IMR-90 (cell line): Measurements from ENCODE around the gene PHOSPHO1. TPM values are rescaled to one million over a fixed set of nuclear protein-coding genes. Genes with fewer than 3 reads are reported as not detected.

ENCODE experiments used
- ATAC-seq: fragments of 200-7000 bp; cut with Tn5 transposase; 2 replicates; pipeline ENCODE4 v1.9.1; 2020; ENCODE audit warnings: low read depth, mild to moderate bottlenecking, moderate library complexity
- BruUV-seq: library from RNA; stranded (reverse); fragments of 400-500 nt; replicated peaks from 2 replicates; lab custom pipeline; 2021; lab: Mats Ljungman, UMichigan
- CTCF ChIA-PET: fragments of 300-600 bp; formaldehyde crosslinking; extraction: SDS; loops from one replicate; lab custom pipeline; 2021; ENCODE audit warnings: antibody characterized with exemption; lab: Yijun Ruan, JAX
- POLR2A ChIA-PET: fragments of 300-600 bp; sonication (Branson Sonifier 250); formaldehyde crosslinking; loops from one replicate; lab custom pipeline; 2022; ENCODE audit warnings: antibody characterized with exemption; ENCODE audit not compliant: unreplicated experiment; lab: Charles Lee
- DNase-seq: peaks from one replicate; pipeline ENCODE4 v3.0.0; 2013
- H2AFZ ChIP-seq: replicated peaks from 2 replicates; pipeline ENCODE3; 2013; ENCODE audit warnings: low read length, mild to moderate bottlenecking; ENCODE audit not compliant: poor library complexity
- H2AK5ac ChIP-seq: 2 replicates; pipeline ENCODE4 v1.6.1; 2013; ENCODE audit warnings: low read depth, low read length, inconsistent platforms
- H2AK9ac ChIP-seq: replicated peaks from 2 replicates; pipeline ENCODE3; 2013; ENCODE audit warnings: mild to moderate bottlenecking, low read depth, low read length, moderate library complexity; ENCODE audit not compliant: poor library complexity
- H2BK120ac ChIP-seq: 2 replicates; pipeline ENCODE4 v1.6.1; 2013; ENCODE audit warnings: low read depth, low read length, inconsistent platforms
- H2BK15ac ChIP-seq: 3 replicates; pipeline ENCODE4 v1.6.1; 2013; ENCODE audit warnings: low read depth, low read length, inconsistent platforms
- H2BK20ac ChIP-seq: 2 replicates; pipeline ENCODE4 v1.6.1; 2013; ENCODE audit warnings: low read depth, mild to moderate bottlenecking, inconsistent platforms, low read length, moderate library complexity
- H2BK5ac ChIP-seq: 2 replicates; pipeline ENCODE4 v1.6.1; 2013; ENCODE audit warnings: mild to moderate bottlenecking, low read depth, low read length, inconsistent platforms; ENCODE audit not compliant: poor library complexity, severe bottlenecking
- H3K14ac ChIP-seq: replicated peaks from 2 replicates; pipeline ENCODE4 v1.6.1; 2013; ENCODE audit warnings: low read depth, low read length, inconsistent platforms
- H3K18ac ChIP-seq: 2 replicates; pipeline ENCODE4 v1.6.1; 2013; ENCODE audit warnings: low read depth, low read length, control low read depth
- H3K23ac ChIP-seq: 2 replicates; pipeline ENCODE4 v1.6.1; 2013; ENCODE audit warnings: low read depth, low read length, inconsistent platforms
- H3K27ac ChIP-seq: 2 replicates; pipeline ENCODE4 v1.5.1; 2013; ENCODE audit warnings: mild to moderate bottlenecking, control low read depth, low read length; ENCODE audit not compliant: insufficient read depth
- H3K27me3 ChIP-seq: 2 replicates; pipeline ENCODE4 v1.6.1; 2013; ENCODE audit warnings: low read length; ENCODE audit not compliant: control insufficient read depth, insufficient read depth
- H3K36me3 ChIP-seq: 2 replicates; pipeline ENCODE4 v1.6.1; 2013; ENCODE audit warnings: low read length, mixed read lengths; ENCODE audit not compliant: control insufficient read depth, insufficient read depth
- H3K4ac ChIP-seq: 2 replicates; pipeline ENCODE4 v1.6.1; 2013; ENCODE audit warnings: low read depth, low read length, inconsistent platforms
- H3K4me1 ChIP-seq: 2 replicates; pipeline ENCODE4 v1.6.1; 2013; ENCODE audit warnings: low read length, mixed read lengths; ENCODE audit not compliant: control insufficient read depth, insufficient read depth
- H3K4me2 ChIP-seq: 2 replicates; pipeline ENCODE4 v1.6.1; 2013; ENCODE audit warnings: low read depth, mild to moderate bottlenecking, control low read depth, low read length, moderate library complexity
- H3K4me3 ChIP-seq: 2 replicates; pipeline ENCODE4 v1.5.1; 2013; ENCODE audit warnings: low read depth, mild to moderate bottlenecking, control low read depth, low read length, moderate library complexity; ENCODE audit not compliant: insufficient read depth
- H3K56ac ChIP-seq: 2 replicates; pipeline ENCODE4 v1.6.1; 2013; ENCODE audit warnings: low read length, inconsistent platforms; ENCODE audit not compliant: insufficient read depth; ENCODE audit errors: extremely low read depth
- H3K79me1 ChIP-seq, 2 experiments: 2 replicates each; pipeline ENCODE4 v1.6.1; 2013; ENCODE audit warnings: low read length in 2 of 2, inconsistent platforms in 1 of 2, low read depth in 1 of 2
- H3K9ac ChIP-seq: 2 replicates; pipeline ENCODE4 v1.6.1; 2013; ENCODE audit warnings: low read depth, low read length, control low read depth
- H3K9me1 ChIP-seq: 2 replicates; pipeline ENCODE4 v1.6.1; 2013; ENCODE audit warnings: low read length, inconsistent platforms; ENCODE audit not compliant: insufficient read depth
- H3K9me3 ChIP-seq: 2 replicates; pipeline ENCODE4 v1.6.1; 2013; ENCODE audit warnings: low read length; ENCODE audit not compliant: control insufficient read depth, insufficient read depth
- H4K20me1 ChIP-seq: 2 replicates; pipeline ENCODE4 v1.6.1; 2013; ENCODE audit warnings: low read length, inconsistent platforms; ENCODE audit not compliant: insufficient read depth
- H4K5ac ChIP-seq: 2 replicates; pipeline ENCODE4 v1.6.1; 2013; ENCODE audit warnings: mild to moderate bottlenecking, low read depth, low read length, control low read depth
- H4K8ac ChIP-seq, 2 experiments: 2 replicates each; pipeline ENCODE4 v1.6.1; 2013; ENCODE audit warnings: low read depth in 2 of 2, low read length in 2 of 2, control low read depth in 1 of 2, inconsistent platforms in 1 of 2
- H4K91ac ChIP-seq: 2 replicates; pipeline ENCODE4 v1.6.1; 2013; ENCODE audit warnings: low read depth, low read length, inconsistent platforms; ENCODE audit not compliant: insufficient read depth
- BHLHE40 ChIP-seq: fragments of 150-350 bp; IDR thresholded peaks from 2 replicates; pipeline ENCODE4 v1.6.1; 2016; ENCODE audit warnings: mild to moderate bottlenecking, low read depth, low read length
- CHD1 ChIP-seq: IDR thresholded peaks from 2 replicates; pipeline ENCODE4 v1.6.1; 2012; ENCODE audit warnings: low read depth, low read length, improper control_type of control experiment
- ELK1 ChIP-seq: fragments of 150-350 bp; IDR thresholded peaks from 2 replicates; pipeline ENCODE4 v1.6.1; 2016; ENCODE audit warnings: low read depth, mild to moderate bottlenecking, low read length, moderate library complexity, borderline replicate concordance
- FOS ChIP-seq: fragments of 150-350 bp; IDR thresholded peaks from 2 replicates; pipeline ENCODE4 v1.6.1; 2016; ENCODE audit warnings: low read depth, low read length
- MAZ ChIP-seq: IDR thresholded peaks from 2 replicates; pipeline ENCODE4 v1.6.1; 2012; ENCODE audit warnings: low read depth, mild to moderate bottlenecking, low read length, improper control_type of control experiment, moderate library complexity, borderline replicate concordance
- MXI1 ChIP-seq: IDR thresholded peaks from 2 replicates; pipeline ENCODE4 v1.6.1; 2012; ENCODE audit warnings: low read depth, mild to moderate bottlenecking, low read length, moderate library complexity, borderline replicate concordance
- POLR2A ChIP-seq: IDR thresholded peaks from 2 replicates; pipeline ENCODE4 v1.6.1; 2012; ENCODE audit warnings: mild to moderate bottlenecking, low read depth, low read length
- RAD21 ChIP-seq: IDR thresholded peaks from 2 replicates; pipeline ENCODE4 v1.6.1; 2012; ENCODE audit warnings: low read length, improper control_type of control experiment
- RCOR1 ChIP-seq: IDR thresholded peaks from 2 replicates; pipeline ENCODE4 v1.6.1; 2012; ENCODE audit warnings: mild to moderate bottlenecking, low read length, improper control_type of control experiment; ENCODE audit not compliant: insufficient replicate concordance
- USF2 ChIP-seq: fragments of 150-350 bp; IDR thresholded peaks from 2 replicates; pipeline ENCODE4 v1.6.1; 2017; ENCODE audit warnings: mild to moderate bottlenecking, antibody characterized with exemption, low read length, low read depth
- WGBS, 2 experiments: methylation state at CpG; one replicate each; pipeline versions ENCODE4 v1.1.5 to v1.1.7; 2013; ENCODE audit warnings: missing lambda C conversion rate in 2 of 2; ENCODE audit not compliant: insufficient read length in 1 of 2; ENCODE audit errors: extremely low coverage in 2 of 2; 5-methylcytosine and 5-hydroxymethylcytosine counted together
- dilution Hi-C: fragments of 300-500 bp; cut with HindIII; formaldehyde crosslinking; loops from one replicate; pipeline ENCODE4 v1.14.3; 2018; ENCODE audit warnings: low sequenced_read_pairs; ENCODE audit not compliant: unreplicated experiment
- in situ Hi-C: fragments of 300-500 bp; cut with MboI; formaldehyde crosslinking; loops from 3 replicates; pipeline ENCODE4 v1.14.3; 2019; ENCODE audit warnings: low sequenced_read_pairs, inconsistent platforms, mixed read lengths
- intact Hi-C: fragments of 100-400 bp; cut with micrococcal nuclease; formaldehyde crosslinking; loops from 2 replicates; pipeline ENCODE4 v1.10.0; 2022
- polyA plus RNA-seq, 3 experiments: library from polyadenylated mRNA; depleted of rRNA; stranded (reverse); fragments of >200 nt; gene quantifications; 2 replicates each; pipeline ENCODE4 v1.2.3, GENCODE V29; 2012; ENCODE audit warnings: low replicate concordance in 1 of 3
- total RNA-seq: library from RNA; depleted of rRNA; stranded (reverse); fragments of >200 nt; gene quantifications from 2 replicates; pipeline ENCODE4 v1.2.3, GENCODE V29; 2012

PHOSPHO1 gene
- total and polyA plus RNA-seq, 2 of the 4 experiments (the other 2 are of a cell fraction), result under 0.01 to 0.48 TPM

GRCh38 chr17:49217651-49218413 is 12.8 kb downstream of the PHOSPHO1 start (continued):
- TF ChIP-seq CHD1, result no peak

GRCh38 chr17:49216953-49217650 is 13.5 kb downstream of the PHOSPHO1 start:
- no peak overlapping the region for H3K56ac ChIP-seq
- intact Hi-C loops, result no loop called here
- H4K5ac ChIP-seq, result no peak overlapping the region
- H3K4me2 ChIP-seq, result no peak overlapping the region
- in situ Hi-C loops, result no loop called here
- DNase-seq (no peak), ATAC-seq (no peak)
- H4K20me1 ChIP-seq, result no peaks in the 10 kb centered on the region
- no peak overlapping the region for H2AK5ac ChIP-seq
- no peak overlapping the region for H2AFZ ChIP-seq
- no peaks in the 10 kb centered on the region for H3K79me1 ChIP-seq
- no peak overlapping the region for H2BK120ac ChIP-seq
- no peak overlapping the region for H2BK20ac ChIP-seq
- no peak overlapping the region for H2BK5ac ChIP-seq
- H3K14ac ChIP-seq, result no peak overlapping the region
- no peak overlapping the region for H4K8ac ChIP-seq
- no peaks in the 10 kb centered on the region for H3K9me1 ChIP-seq
- no TSS peak for BruUV-seq
- no peak overlapping the region for H2AK9ac ChIP-seq
- H3K4ac ChIP-seq, result no peak overlapping the region
- no peak overlapping the region for H3K23ac ChIP-seq
- ChIA-PET POLR2A (no interaction called here), CTCF (no interaction called here)
- H3K36me3 ChIP-seq, result no peaks in the 10 kb centered on the region
- H3K9ac ChIP-seq, result no peak overlapping the region
- WGBS, 2 experiments, result 95% methylated on average over 4 of the region's 11 CpGs; no CpG with 5 or more reads in 1 of the 2 experiments
- no peak overlapping the region for H3K4me3 ChIP-seq
- dilution Hi-C loops, result no loop called here
- H3K4me1 ChIP-seq, result no peaks in the 10 kb centered on the region
- H4K91ac ChIP-seq, result no peak overlapping the region
- no peak overlapping the region for H2BK15ac ChIP-seq
- no peaks in the 10 kb centered on the region for H3K9me3 ChIP-seq
- H3K27ac ChIP-seq, result no peak overlapping the region
- H3K27me3 ChIP-seq, result peaks cover 5% of the 10 kb centered on the region
- no peak for TF ChIP-seq RCOR1
- TF ChIP-seq MXI1, result no peak
- TF ChIP-seq CHD1, result no peak
- TF ChIP-seq MAZ, result no peak
- TF ChIP-seq FOS, result no peak
- TF ChIP-seq BHLHE40, result no peak
- TF ChIP-seq ELK1, result no peak
- TF ChIP-seq RAD21, result no peak
- no peak for TF ChIP-seq POLR2A
- TF ChIP-seq USF2, result no peak
- H3K18ac ChIP-seq, result no peak overlapping the region
